Mesenchymal stem cell (in vitro differentiated cells and primary cell): ENCODE data around the gene KSR1.
A peak's percentile ranks its signal among the peaks of the same experiment; 100 is the strongest.

Experiments
- DNase-seq: peaks from one replicate; pipeline ENCODE4 v3.0.0-alpha.2; 2013
- H2AFZ ChIP-seq: one replicate; pipeline ENCODE4 v1.6.1; 2013; ENCODE audit warnings: low read depth, mild to moderate bottlenecking, control low read depth, inconsistent platforms, low read length, moderate library complexity
- H2AK5ac ChIP-seq: 2 replicates; pipeline ENCODE4 v1.6.1; 2013; ENCODE audit warnings: low read length, moderate library complexity, mild to moderate bottlenecking, inconsistent platforms; ENCODE audit not compliant: severe bottlenecking
- H2BK120ac ChIP-seq: one replicate; pipeline ENCODE4 v1.6.1; 2013; ENCODE audit warnings: low read depth, mild to moderate bottlenecking, inconsistent platforms, low read length, moderate library complexity
- H2BK12ac ChIP-seq, 2 experiments: one replicate each; pipeline ENCODE4 v1.6.1; 2013; ENCODE audit warnings: inconsistent platforms in 2 of 2, low read length in 2 of 2, mild to moderate bottlenecking in 2 of 2, moderate library complexity in 2 of 2, control low read depth in 1 of 2
- H2BK15ac ChIP-seq: one replicate; pipeline ENCODE4 v1.6.1; 2013; ENCODE audit warnings: mild to moderate bottlenecking, low read depth, inconsistent platforms; ENCODE audit not compliant: poor library complexity, severe bottlenecking
- H2BK5ac ChIP-seq: 2 replicates; pipeline ENCODE4 v1.6.1; 2013; ENCODE audit warnings: low read depth, mild to moderate bottlenecking, low read length, control low read depth, inconsistent platforms; ENCODE audit not compliant: poor library complexity, severe bottlenecking
- H3K14ac ChIP-seq, 2 experiments: one replicate each; pipeline ENCODE4 v1.6.1; 2013; ENCODE audit warnings: inconsistent platforms in 2 of 2, low read length in 2 of 2, control low read depth in 1 of 2, mild to moderate bottlenecking in 1 of 2, moderate library complexity in 1 of 2
- H3K18ac ChIP-seq, 2 experiments: one replicate each; pipeline ENCODE4 v1.6.1; 2013; ENCODE audit warnings: inconsistent platforms in 2 of 2, low read length in 2 of 2, control low read depth in 1 of 2, low read depth in 1 of 2, mild to moderate bottlenecking in 1 of 2
- H3K23ac ChIP-seq, 2 experiments: one replicate each; pipeline ENCODE4 v1.6.1; 2013; ENCODE audit warnings: inconsistent platforms in 2 of 2, low read length in 2 of 2, mild to moderate bottlenecking in 2 of 2, moderate library complexity in 2 of 2, control low read depth in 1 of 2
- H3K27ac ChIP-seq: 2 replicates; pipeline ENCODE4 v1.5.1; 2013; ENCODE audit warnings: mild to moderate bottlenecking, moderate library complexity, low read length, control low read depth, inconsistent platforms; ENCODE audit not compliant: poor library complexity, severe bottlenecking
- H3K27me3 ChIP-seq, 2 experiments: 2 replicates each; pipeline versions ENCODE4 v1.6.1 to v1.7.0; 2013; ENCODE audit warnings: low read length in 2 of 2, mild to moderate bottlenecking in 2 of 2, moderate library complexity in 2 of 2, control low read depth in 1 of 2, inconsistent platforms in 1 of 2; ENCODE audit not compliant: control insufficient read depth in 1 of 2, insufficient read depth in 1 of 2
- H3K36me3 ChIP-seq, 2 experiments: 2 replicates each; pipeline versions ENCODE4 v1.6.1 to v1.7.0; 2013; ENCODE audit warnings: low read length in 2 of 2, control low read depth in 1 of 2, inconsistent platforms in 1 of 2, low read depth in 1 of 2, mild to moderate bottlenecking in 1 of 2; ENCODE audit not compliant: insufficient read depth in 2 of 2, control insufficient read depth in 1 of 2
- H3K4ac ChIP-seq, 2 experiments: one replicate each; pipeline ENCODE4 v1.6.1; 2013; ENCODE audit warnings: inconsistent platforms in 2 of 2, low read length in 2 of 2, mild to moderate bottlenecking in 2 of 2, moderate library complexity in 2 of 2, control low read depth in 1 of 2, low read depth in 1 of 2
- H3K4me1 ChIP-seq: 2 replicates; pipeline ENCODE4 v1.6.1; 2013; ENCODE audit warnings: low read depth, low read length, control low read depth; ENCODE audit not compliant: control insufficient read depth, insufficient read depth
- H3K4me2 ChIP-seq: 2 replicates; pipeline ENCODE4 v1.6.1; 2013; ENCODE audit warnings: low read length, mild to moderate bottlenecking, inconsistent platforms; ENCODE audit not compliant: poor library complexity, severe bottlenecking
- H3K4me3 ChIP-seq, 2 experiments: 2 replicates each; pipeline versions ENCODE4 v1.5.1 to v1.7.0; 2013; ENCODE audit warnings: low read length in 2 of 2, mild to moderate bottlenecking in 2 of 2, control low read depth in 1 of 2, low read depth in 1 of 2; ENCODE audit not compliant: insufficient read depth in 1 of 2
- H3K79me1 ChIP-seq: replicated peaks from 2 replicates; pipeline ENCODE4 v1.6.1; 2013; ENCODE audit warnings: mild to moderate bottlenecking, control low read depth, low read length, inconsistent platforms; ENCODE audit not compliant: poor library complexity, severe bottlenecking
- H3K9ac ChIP-seq: 2 replicates; pipeline ENCODE4 v1.7.0; 2013; ENCODE audit warnings: mild to moderate bottlenecking, low read length, moderate library complexity
- H3K9me3 ChIP-seq: 2 replicates; pipeline ENCODE4 v1.7.0; 2013; ENCODE audit warnings: mild to moderate bottlenecking, low read length; ENCODE audit not compliant: control insufficient read depth
- H4K8ac ChIP-seq: one replicate; pipeline ENCODE4 v1.6.1; 2013; ENCODE audit warnings: inconsistent platforms, mild to moderate bottlenecking, low read length, moderate library complexity
- H4K91ac ChIP-seq: one replicate; pipeline ENCODE4 v1.6.1; 2013; ENCODE audit warnings: mild to moderate bottlenecking, low read length, inconsistent platforms
- WGBS: methylation state at CpG from one replicate; pipeline ENCODE4 v1.1.7; 2013; ENCODE audit warnings: mixed read lengths; 5-methylcytosine and 5-hydroxymethylcytosine counted together

KSR1 gene

GRCh38 chr17:27480699-27481098 is 24.5 kb downstream of the KSR1 start:
- DNase-seq, result no peak
- 100% methylated on average over 2 of the region's 4 CpGs for WGBS
- H2BK15ac ChIP-seq, result no peak overlapping the region
- H3K4ac ChIP-seq, result no peak overlapping the region
- no peak overlapping the region for H4K91ac ChIP-seq
- no peak overlapping the region for H3K4me3 ChIP-seq
- H3K36me3 ChIP-seq, result peaks cover 0 to 11% of the 10 kb centered on the region in 2 experiments
- H3K23ac ChIP-seq, result no peak overlapping the region
- H2AFZ ChIP-seq, result no peak overlapping the region
- H3K4me2 ChIP-seq, result no peak overlapping the region
- no peak overlapping the region for H3K14ac ChIP-seq
- H2BK120ac ChIP-seq, result no peak overlapping the region
- H3K18ac ChIP-seq, result no peak overlapping the region
- no peak overlapping the region for H4K8ac ChIP-seq
- no peak overlapping the region for H2AK5ac ChIP-seq
- H3K27ac ChIP-seq, result no peak overlapping the region
- H3K79me1 ChIP-seq, result peaks cover 27% of the 10 kb centered on the region
- H2BK5ac ChIP-seq, result no peak overlapping the region
- H3K9ac ChIP-seq, result no peak overlapping the region
- H3K9me3 ChIP-seq, result no peaks in the 10 kb centered on the region
- peaks cover 10% of the 10 kb centered on the region for H3K4me1 ChIP-seq
- no peak overlapping the region for H2BK12ac ChIP-seq
- H3K27me3 ChIP-seq, result no peaks in the 10 kb centered on the region

GRCh38 chr17:27481327-27481726 is 25.1 kb downstream of the KSR1 start:
- H3K4me1 ChIP-seq, result peaks cover 10% of the 10 kb centered on the region
- H2BK5ac ChIP-seq, result no peak overlapping the region
- no peak overlapping the region for H2BK15ac ChIP-seq
- H3K4me2 ChIP-seq, result no peak overlapping the region
- H2BK120ac ChIP-seq, result no peak overlapping the region
- no peak overlapping the region for H3K9ac ChIP-seq
- H2AFZ ChIP-seq, result no peak overlapping the region
- H3K14ac ChIP-seq, result no peak overlapping the region
- no peak overlapping the region for H3K18ac ChIP-seq
- no peak overlapping the region for H4K8ac ChIP-seq
- H2AK5ac ChIP-seq, result no peak overlapping the region
- H3K27ac ChIP-seq, result no peak overlapping the region
- H3K36me3 ChIP-seq, result peaks cover 0 to 14% of the 10 kb centered on the region in 2 experiments
- 83% methylated on average over 4 of the region's 4 CpGs for WGBS
- no peak for DNase-seq
- no peaks in the 10 kb centered on the region for H3K27me3 ChIP-seq
- H3K9me3 ChIP-seq, result no peaks in the 10 kb centered on the region
- no peak overlapping the region for H2BK12ac ChIP-seq
- no peak overlapping the region for H4K91ac ChIP-seq
- no peak overlapping the region for H3K4me3 ChIP-seq
- peaks cover 31% of the 10 kb centered on the region for H3K79me1 ChIP-seq
- H3K4ac ChIP-seq, result no peak overlapping the region
- no peak overlapping the region for H3K23ac ChIP-seq

DNA sequence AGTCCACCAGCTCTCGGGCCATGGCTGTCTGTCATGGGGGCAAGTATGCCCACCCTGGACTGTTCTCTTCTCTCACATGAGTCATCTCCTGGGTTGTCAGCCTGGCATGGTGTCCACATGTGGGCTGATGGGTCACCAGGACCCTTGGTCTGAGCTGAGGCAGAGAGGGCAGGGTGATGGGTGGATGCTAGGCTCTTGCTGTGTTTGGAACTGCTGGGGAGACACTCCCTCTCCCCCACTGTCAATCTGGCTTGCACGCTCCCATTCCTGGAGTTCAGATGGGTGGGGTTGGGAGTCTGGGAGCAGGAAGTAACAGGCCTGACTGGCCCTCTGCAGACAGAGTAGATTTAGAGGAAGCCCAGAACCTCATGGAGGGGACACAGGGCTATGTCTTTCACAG is 28.9 kb downstream of the KSR1 start:
- Histone ChIP-seq H2BK15ac (no peak overlapping the region), H3K9ac (no peak overlapping the region), H2BK5ac (no peak overlapping the region), H3K4me2 (no peak overlapping the region), H3K4me1 (peaks cover 15% of the 10 kb centered on the region), H3K79me1 (peaks cover 35% of the 10 kb centered on the region), H3K14ac (peak overlapping the region in 1 of 2 experiments; percentile 4), H2AFZ (no peak overlapping the region), H2BK120ac (no peak overlapping the region), H3K36me3 (peaks cover 0 to 22% of the 10 kb centered on the region in 2 experiments), H4K91ac (no peak overlapping the region), H3K9me3 (no peaks in the 10 kb centered on the region), H2AK5ac (no peak overlapping the region), H3K27me3 (no peaks in the 10 kb centered on the region), H3K4me3 (no peak overlapping the region), H3K23ac (no peak overlapping the region), H3K4ac (no peak overlapping the region), H2BK12ac (no peak overlapping the region), H3K18ac (no peak overlapping the region), H4K8ac (no peak overlapping the region), H3K27ac (no peak overlapping the region)
- 97% methylated on average over 2 of the region's 2 CpGs for WGBS
- DNase-seq, result no peak

- H3K4me3 ChIP-seq, result no peak overlapping the region
- peak overlapping the region in 1 of 2 experiments; percentile 35 for H3K14ac ChIP-seq
- H3K4me1 ChIP-seq, result peaks cover 15% of the 10 kb centered on the region
- no peak overlapping the region for H3K27ac ChIP-seq
- no peak overlapping the region for H3K4ac ChIP-seq
- no peak overlapping the region for H3K23ac ChIP-seq
- H2AFZ ChIP-seq, result no peak overlapping the region
- peaks cover 0 to 22% of the 10 kb centered on the region in 2 experiments for H3K36me3 ChIP-seq
- H2BK12ac ChIP-seq, result peak overlapping the region in 1 of 2 experiments; percentile 76
- no peak overlapping the region for H2BK120ac ChIP-seq
- H2BK5ac ChIP-seq, result no peak overlapping the region
- H4K91ac ChIP-seq, result peak overlapping the region; percentile 24
- WGBS, result 56% methylated on average over 8 of the region's 8 CpGs
- H2AK5ac ChIP-seq, result no peak overlapping the region
- no peaks in the 10 kb centered on the region for H3K9me3 ChIP-seq
- H3K27me3 ChIP-seq, result no peaks in the 10 kb centered on the region
- no peak overlapping the region for H3K4me2 ChIP-seq
- no peak overlapping the region for H2BK15ac ChIP-seq
- H3K18ac ChIP-seq, result peak overlapping the region in 1 of 2 experiments; percentile 58
- H3K9ac ChIP-seq, result no peak overlapping the region
- DNase-seq, result no peak
- H4K8ac ChIP-seq, result peak overlapping the region; percentile 67
- H3K79me1 ChIP-seq, result peaks cover 36% of the 10 kb centered on the region
Measured at GRCh38 chr17:27485716-27486495, 29.7 kb downstream of the KSR1 start.
